GM18508 (cell line): ENCODE results near the gene TPD52L2.
"Not testable (repeated sequence)": the region's sequence is repeated elsewhere in the genome, so short reads cannot be mapped to it uniquely, and the experiment has no call there.

Experiments used
- ATAC-seq: cut with Tn5 transposase; IDR thresholded peaks from one replicate; pipeline ENCODE4 v1.9.1; 2021; ENCODE audit warnings: moderate number of reproducible peaks; ENCODE audit not compliant: insufficient read depth, unreplicated experiment

The TPD52L2 gene

DNA sequence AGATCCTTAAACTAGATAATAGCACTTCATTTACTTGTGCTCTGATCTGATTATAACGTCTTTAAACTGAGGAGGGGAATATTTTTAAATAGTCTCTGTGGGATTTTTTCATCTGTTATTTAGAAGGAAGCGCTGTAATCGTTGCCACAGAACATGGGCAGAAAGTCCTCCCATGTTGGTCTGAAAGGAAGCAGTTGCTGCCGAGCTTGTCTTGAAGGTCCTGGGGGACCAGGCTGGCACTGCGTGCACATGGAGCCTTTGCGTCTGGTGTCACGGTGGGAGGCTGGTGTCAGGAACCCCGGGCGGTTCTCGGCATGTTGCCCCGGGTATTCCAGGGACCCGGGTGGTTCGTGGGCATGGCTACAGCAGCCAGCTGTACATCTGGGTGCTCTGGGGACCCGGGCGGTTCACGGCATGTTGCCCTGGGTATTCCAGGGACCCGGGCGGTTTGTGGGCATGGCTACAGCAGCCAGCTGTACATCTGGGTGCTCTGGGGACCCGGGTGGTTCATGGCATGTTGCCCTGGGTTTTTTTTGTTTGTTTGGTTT is 11.5 kb downstream of the TPD52L2 start:
- ATAC-seq = no peak

GRCh38 chr20:63877755-63878470 is 12.8 kb downstream of the TPD52L2 start:
- ATAC-seq = no peak

DNA sequence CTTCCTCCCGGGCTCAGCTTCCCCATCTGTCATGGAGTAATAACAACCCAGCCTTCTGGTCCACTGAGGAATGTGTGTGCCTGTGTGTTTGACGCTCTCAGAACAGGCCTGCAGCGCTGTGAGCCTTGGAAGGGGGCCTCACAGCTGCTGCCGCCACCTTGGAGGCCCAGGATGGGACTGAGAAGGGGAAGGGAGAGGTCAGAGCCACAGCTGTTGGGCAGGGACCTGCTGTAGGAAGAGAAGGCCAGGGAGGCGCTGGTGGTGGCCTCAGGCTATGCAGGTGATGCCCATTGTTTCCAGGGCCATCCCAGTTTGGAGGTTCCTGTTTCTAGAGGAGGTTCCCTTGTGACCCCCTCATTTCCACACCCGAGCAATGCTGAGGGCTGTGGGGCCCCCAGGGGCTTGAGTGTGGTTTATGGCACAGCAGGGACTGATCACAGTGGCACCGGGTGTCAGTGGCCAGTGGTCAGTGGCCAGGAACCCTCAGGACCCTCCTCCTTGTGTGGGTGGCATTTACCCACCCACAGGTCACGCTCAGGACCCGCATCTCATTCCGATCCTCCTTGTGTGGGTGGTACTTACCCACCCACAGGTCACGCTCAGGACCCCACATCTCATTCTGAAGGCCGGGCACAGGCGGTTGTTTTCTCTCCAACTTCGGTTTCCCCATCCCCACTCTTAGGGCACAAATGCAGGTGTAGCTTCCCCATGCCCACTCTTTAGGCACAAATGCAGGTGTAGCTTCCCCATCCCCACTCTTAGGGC is 14.0 kb downstream of the TPD52L2 start:
- ATAC-seq = no peak

DNA sequence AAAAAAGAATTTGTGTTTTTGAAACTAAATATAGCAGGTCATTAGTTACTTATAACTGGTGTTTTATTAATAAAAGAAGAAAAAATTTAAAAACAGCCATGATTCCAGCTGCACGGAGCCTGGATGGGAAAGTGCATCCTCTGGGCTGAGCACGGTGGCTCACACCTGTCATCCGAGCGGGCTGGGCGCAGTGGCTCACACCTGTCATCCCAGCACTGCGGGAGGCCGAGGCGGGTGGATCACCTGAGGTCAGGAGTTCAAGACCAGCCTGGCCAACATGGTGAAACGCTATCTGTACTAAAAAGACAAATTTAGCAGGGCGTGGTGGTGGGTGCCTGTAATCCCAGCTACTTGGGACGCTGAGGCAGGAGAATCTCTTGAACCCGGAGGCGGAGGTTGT is 15.8 kb downstream of the TPD52L2 start:
- ATAC-seq = not testable (repeated sequence)

DNA sequence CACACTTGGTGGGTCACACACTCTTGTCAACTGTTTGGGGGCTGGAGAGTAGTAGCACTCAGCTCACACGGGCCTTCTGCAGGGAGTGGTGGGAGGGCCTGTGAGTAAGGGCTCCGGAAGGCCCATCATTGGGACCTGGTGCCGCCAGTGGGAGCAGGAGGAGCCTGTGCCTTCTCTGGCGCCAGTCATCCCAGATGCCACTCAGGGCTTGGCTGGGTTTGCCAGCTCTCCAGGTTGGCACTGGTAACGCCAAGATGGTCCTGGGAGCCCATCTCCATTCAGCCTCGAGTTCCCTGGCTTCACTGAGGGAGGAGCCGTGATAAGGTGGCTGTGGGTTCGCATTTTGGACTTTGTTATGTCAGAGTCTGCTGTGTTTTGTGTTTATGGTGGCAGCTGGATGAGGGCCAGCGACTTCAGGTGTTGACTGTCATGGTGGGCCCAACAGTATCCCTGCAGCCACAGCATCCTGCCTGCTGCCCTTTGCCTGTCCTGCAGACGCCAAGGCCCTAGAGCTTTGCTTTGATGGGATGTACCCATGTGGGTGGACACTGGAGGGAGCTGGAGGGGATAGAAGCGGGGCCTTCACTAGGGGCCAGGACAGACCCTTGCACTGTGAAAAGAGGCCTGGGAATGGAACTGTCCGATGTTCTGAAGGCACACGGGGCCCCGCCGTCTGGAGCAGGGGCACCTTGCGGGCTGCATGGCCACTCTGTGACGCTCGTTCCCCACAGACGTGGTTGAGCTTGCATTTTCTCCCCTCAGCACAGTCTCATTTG is 16.6 kb downstream of the TPD52L2 start:
- ATAC-seq = no peak

DNA sequence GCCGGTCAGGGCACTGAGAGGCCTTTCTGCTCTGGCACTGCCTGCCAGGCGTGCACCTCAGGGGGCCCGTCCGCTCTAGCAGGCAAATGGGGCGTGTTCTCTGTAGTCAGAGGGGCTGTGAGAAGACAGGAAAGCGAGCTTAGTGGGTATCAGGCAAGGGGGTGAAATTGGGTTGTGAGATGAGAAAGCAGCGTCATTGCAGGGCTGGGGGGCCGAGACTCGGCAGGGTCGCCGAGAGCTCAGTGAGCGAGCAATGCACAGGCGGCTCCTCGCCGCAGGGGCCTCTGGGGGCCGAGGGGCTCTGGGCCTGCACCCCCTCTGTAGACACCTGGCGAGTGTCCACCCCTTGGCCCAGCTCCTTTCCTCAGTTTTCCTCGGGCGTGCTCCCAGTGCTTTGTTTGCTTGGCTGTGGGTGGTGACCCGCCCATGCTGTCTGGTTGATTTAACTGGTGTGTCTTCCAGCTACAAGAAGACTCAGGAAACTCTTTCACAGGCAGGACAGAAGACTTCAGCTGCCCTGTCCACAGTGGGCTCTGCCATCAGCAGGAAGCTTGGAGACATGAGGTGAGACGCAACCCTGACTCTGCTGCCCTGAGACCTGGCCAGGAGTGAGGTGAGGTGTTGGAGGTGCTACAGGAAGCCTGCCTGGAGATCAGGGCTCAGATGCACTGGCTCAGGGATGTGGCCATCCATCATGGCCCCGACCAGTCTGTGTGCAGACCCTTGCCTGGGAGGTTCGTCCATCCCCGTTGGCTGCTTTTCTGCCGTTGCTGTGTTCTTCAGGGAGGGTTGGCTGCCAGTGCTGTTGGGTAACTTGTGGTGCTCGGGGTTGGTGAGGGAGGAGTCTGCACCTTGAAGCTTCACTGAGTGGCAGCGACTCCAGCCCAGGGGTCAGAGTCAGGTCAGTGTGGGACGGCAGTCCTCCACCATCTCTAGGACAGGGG is 17.5 kb downstream of the TPD52L2 start:
- ATAC-seq = no peak

- ATAC-seq = no peak
Measured at GRCh38 chr20:63883201-63883593, 18.1 kb downstream of the TPD52L2 start.

GRCh38 chr20:63884506-63885263 is 19.6 kb downstream of the TPD52L2 start:
- no peak for ATAC-seq

GRCh38 chr20:63885264-63886053 is 20.4 kb downstream of the TPD52L2 start:
- no peak for ATAC-seq

GRCh38 chr20:63886054-63886419 is 21.0 kb downstream of the TPD52L2 start:
- no peak for ATAC-seq

DNA sequence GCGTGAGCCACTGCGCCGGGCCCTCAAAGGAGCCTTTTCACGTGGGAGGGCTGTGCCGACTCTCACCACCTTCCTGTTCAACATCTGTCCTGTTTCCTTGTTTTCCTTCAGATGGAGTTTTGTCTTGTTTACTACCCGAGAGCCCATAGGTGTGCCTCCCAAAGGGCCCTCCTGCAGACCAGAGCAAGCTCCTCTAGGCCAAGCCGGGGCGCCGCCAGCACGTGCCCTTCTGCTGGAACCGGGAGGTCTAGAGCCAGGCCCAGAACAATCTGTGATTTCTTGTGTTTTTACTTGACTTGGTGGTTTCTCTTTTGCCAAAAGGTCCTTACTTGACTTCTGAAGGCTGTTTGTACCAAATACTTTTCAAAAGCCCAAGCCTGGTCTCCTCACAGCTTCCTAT is 21.9 kb downstream of the TPD52L2 start:
- ATAC-seq = no peak

DNA sequence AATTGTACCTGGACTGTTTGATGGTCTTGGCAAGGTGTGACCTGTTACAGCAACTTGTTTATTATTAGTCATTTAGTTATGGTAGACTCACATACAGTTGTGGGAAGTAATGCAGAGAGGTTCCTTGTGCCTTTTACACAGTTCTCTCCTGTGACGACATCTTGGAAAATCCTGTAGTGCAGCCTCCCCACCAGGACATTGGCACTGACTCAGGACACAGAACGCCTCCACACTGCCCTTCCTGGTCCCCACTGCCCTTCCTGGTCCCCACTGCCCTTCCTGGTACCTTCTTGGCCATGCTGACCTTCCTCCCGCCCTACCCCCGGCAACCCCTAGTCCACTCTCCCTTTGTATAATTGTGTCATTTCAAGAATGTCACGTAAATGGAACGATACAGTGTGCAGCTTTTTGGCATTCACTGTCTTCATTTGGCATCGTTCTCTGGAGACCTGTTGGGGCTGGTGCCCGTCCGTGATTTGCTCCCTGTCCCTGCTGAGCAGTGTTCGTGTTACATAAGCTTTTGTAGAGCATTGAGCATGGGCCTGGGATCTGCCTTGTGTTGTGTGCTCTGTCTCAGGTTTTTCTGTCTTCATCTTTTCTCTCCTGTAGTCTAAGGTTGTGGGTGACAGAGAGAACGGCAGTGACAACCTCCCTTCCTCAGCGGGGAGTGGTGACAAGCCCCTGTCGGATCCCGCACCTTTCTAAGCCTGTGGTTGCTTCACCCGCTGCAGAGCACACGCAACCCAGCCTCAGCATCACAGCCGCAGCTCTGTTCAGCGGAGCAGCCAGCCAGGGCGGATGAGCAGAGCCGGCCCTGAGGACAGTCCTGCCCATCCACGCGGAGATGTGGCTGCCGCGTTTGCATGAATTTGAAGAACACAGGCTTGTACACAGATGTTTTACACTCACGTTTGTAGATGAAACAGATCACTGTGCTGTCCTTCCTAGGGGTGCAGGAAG is 24.5 kb downstream of the TPD52L2 start:
- no peak for ATAC-seq

DNA sequence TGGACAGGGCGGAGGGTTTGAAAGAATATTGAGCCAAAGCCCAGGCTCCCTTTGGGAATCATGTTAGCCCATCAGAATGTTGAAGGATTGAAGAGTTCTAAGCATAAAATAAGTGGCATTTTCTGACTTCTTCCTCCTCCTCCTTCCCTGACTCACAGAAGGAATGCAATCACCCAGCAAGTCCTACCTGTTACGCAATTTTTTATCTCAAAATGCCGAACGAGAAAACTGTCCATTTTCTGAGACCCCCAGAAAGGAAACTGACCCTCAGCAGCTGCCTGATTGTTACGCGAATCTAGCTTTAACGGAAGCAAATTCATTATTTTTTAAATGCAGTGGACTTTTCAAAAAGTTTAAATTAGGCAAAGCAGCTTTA is 25.1 kb downstream of the TPD52L2 start:
- ATAC-seq = no peak

- no peak for ATAC-seq
Measured at GRCh38 chr20:63890616-63891015, 25.5 kb downstream of the TPD52L2 start.

DNA sequence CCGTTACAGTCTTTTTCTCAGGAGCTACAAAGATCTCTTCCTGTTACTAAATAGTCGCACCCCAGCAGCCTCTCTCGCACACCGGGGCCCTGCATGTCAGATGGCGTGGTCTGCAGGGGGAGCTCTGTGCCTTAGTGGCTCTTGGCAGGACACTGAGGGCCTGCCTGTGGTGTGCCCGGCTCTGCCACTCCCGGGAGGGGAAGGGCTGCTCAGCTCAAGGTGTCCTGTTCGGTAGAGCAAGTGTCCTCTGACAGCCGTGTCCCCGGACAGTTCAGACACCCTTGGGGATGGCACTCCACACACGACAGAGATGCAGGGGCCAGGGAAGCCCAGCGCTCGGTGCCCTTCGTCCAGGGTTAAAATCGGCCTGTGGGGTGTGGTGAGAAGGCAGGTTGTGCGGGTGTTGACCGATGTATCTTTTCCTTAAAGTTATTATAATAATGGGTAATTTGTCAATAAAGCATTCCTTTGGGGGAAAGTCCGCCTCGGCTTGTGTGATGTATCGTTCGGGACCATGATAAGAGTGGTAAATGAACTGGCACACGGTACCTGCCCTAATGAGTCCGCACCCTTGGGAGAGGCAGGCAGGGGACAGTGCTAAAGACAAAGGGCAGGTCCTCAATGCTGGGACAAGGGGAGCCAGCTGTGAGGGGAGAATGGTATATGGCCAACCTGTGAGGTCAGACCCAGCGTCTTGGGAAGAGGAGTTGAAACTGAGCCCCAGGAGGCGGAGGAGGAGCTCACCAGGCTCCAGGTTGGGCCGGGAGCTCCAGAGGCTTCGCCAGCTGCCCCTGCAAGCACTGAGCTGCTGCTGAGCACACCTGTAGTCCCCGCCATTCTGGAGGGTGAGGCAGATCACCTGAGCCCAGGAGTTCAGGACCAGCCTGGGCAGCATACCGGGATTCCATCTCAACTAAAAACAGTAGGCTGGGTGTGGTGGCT is 26.3 kb downstream of the TPD52L2 start:
- no peak for ATAC-seq

GRCh38 chr20:63892402-63892801 is 27.3 kb downstream of the TPD52L2 start:
- no peak for ATAC-seq
